Large intestine (tissue), 3 donors: ENCODE results near the gene FBXW5. TPM values are rescaled to one million over a fixed set of nuclear protein-coding genes. Genes with fewer than 3 reads are reported as not detected.
A peak's percentile ranks its signal among the peaks of the same experiment; 100 is the strongest.

Experiments
- DNase-seq, 2 donors: peaks; one replicate each; pipeline versions ENCODE4 v3.0.0 to v3.0.0-alpha.2; 2013
- H3K27ac ChIP-seq: one replicate; pipeline ENCODE4 v1.5.1; 2013; ENCODE audit warnings: low read length
- H3K27me3 ChIP-seq: 2 replicates; pipeline ENCODE4 v1.6.1; 2013; ENCODE audit warnings: low read length; ENCODE audit not compliant: control insufficient read depth, insufficient read depth
- H3K36me3 ChIP-seq: 2 replicates; pipeline ENCODE4 v1.6.1; 2013; ENCODE audit warnings: low read length; ENCODE audit not compliant: control insufficient read depth, insufficient read depth
- H3K4me1 ChIP-seq: one replicate; pipeline ENCODE4 v1.6.1; 2013; ENCODE audit warnings: low read length; ENCODE audit not compliant: control insufficient read depth, insufficient read depth
- H3K4me3 ChIP-seq: one replicate; pipeline ENCODE4 v1.5.1; 2013; ENCODE audit warnings: low read length
- H3K9me3 ChIP-seq: one replicate; pipeline ENCODE4 v1.6.1; 2013; ENCODE audit warnings: mild to moderate bottlenecking, low read depth, low read length, moderate library complexity; ENCODE audit not compliant: control insufficient read depth
- WGBS: methylation state at CpG from one replicate; pipeline ENCODE4 v1.1.5; 2013; ENCODE audit warnings: low lambda C conversion rate; ENCODE audit not compliant: insufficient coverage; 5-methylcytosine and 5-hydroxymethylcytosine counted together
- polyA plus RNA-seq: library from polyadenylated mRNA; unstranded; fragments of 120-200 nt; gene quantifications from one replicate; pipeline ENCODE4 v1.2.1, GENCODE V29; 2013

FBXW5 gene
- polyA plus RNA-seq, 1 donor = 86.8 TPM

DNA sequence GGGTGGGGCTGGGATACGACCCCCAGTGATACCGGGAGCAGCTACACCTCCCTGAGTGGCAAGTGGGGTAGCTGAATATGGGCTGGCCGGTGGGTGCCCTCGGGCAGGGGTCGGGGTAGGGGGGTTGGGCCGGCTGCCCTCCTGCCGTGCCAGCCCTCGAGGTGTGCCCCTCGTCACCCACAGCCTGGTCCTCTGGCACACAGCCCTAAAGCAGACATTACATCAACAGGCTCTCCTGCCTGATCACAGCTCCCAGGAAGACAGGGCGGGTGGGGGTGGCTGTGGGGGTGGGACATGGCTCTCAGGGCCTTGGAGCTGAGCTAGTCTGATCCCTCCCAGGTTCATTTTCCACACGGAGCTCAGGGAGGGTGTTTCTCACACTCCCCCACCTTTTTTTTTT, 23.2 kb downstream of the FBXW5 start:
- no CpG with 5 or more reads among the region's 11 CpGs for WGBS
- Histone ChIP-seq H3K27ac (no peak overlapping the region), H3K36me3 (peaks cover 73% of the 10 kb centered on the region), H3K4me3 (no peak overlapping the region), H3K27me3 (no peaks in the 10 kb centered on the region), H3K4me1 (no peaks in the 10 kb centered on the region), H3K9me3 (no peaks in the 10 kb centered on the region)
- DNase-seq = no peak

- no peak for DNase-seq
- no peaks in the 10 kb centered on the region for H3K4me1 ChIP-seq
- peaks cover 73% of the 10 kb centered on the region for H3K36me3 ChIP-seq
- no peaks in the 10 kb centered on the region for H3K27me3 ChIP-seq
- no peak overlapping the region for H3K4me3 ChIP-seq
- WGBS = no CpG with 5 or more reads among the region's 14 CpGs
- H3K9me3 ChIP-seq = no peaks in the 10 kb centered on the region
- H3K27ac ChIP-seq = no peak overlapping the region
These were observed 23.8 kb downstream of the FBXW5 start for GRCh38 chr9:136920734-136921231.

DNA sequence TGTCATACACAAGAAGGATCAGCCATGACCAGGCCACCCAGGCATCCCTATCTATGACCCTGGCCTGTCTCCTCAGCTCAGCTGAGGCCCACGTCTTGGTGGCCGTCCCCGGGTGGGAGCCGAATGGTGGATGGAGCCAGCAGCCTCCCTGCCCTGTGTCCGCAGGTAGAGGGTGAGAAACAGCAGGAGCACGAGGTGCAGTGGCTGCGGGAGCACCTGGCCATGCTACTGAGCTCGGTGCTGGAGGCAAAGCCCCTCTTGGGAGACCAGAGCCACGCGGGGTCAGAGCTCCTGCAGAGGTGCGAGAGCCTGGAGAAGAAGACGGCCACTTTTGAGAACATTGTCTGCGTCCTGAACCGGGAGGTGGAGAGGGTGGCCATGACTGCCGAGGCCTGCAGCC, 24.5 kb downstream of the FBXW5 start:
- 100% methylated on average over 3 of the region's 15 CpGs for WGBS
- no peak overlapping the region for H3K4me3 ChIP-seq
- no peaks in the 10 kb centered on the region for H3K27me3 ChIP-seq
- H3K4me1 ChIP-seq = no peaks in the 10 kb centered on the region
- H3K27ac ChIP-seq = no peak overlapping the region
- H3K36me3 ChIP-seq = peaks cover 73% of the 10 kb centered on the region
- H3K9me3 ChIP-seq = no peaks in the 10 kb centered on the region
- no peak for DNase-seq

GRCh38 chr9:136917902-136918301, 26.6 kb downstream of the FBXW5 start:
- peaks cover 69% of the 10 kb centered on the region for H3K36me3 ChIP-seq
- H3K27ac ChIP-seq = no peak overlapping the region
- WGBS = no CpG with 5 or more reads among the region's 11 CpGs
- no peaks in the 10 kb centered on the region for H3K4me1 ChIP-seq
- no peaks in the 10 kb centered on the region for H3K27me3 ChIP-seq
- DNase-seq = no peak
- H3K9me3 ChIP-seq = no peaks in the 10 kb centered on the region
- no peak overlapping the region for H3K4me3 ChIP-seq

DNA sequence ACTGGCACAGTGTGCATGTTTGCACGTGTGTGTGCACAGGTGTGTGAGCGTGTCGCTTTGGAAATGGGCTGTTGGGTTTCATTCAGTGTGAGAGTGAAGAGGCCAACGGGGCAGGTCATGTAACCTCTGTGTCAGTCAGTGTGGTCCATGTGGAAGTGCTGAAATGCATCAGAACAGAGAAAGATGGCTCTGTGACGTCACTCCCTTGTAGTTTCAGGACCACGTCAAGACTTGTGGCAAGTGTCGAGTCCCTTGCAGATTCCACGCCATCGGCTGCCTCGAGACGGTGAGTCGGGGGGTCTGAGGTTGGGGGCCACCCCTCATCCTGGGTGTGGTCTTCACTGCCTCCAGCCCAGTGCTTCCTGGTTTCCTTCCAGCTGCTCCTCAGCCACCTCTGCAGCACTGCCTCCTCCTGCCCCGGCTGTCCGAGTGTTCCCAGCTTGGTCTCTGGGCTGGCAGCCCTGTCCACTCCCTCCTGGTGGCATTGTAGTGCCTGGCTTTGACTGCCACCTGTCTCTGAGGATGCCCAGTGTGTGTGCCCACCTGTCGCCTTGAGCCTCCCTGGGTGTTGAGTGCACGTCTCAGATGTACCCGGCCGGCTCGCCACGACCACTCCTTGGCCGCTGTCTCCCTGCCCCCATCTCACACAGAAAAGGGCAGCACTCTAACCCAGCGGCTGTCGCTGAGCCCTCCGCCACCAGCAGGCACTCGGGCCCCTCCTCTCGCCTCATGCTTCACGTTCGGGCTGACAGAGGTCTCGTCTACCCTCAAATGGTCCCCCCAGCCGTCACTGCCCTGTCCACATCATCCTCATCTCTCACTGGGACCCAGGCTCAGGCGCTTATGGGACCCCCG, 28.0 kb downstream of the FBXW5 start:
- WGBS = no CpG with 5 or more reads among the region's 32 CpGs
- DNase-seq = peak in 1 of 2 donors; percentile 24
- Histone ChIP-seq H3K27ac (no peak overlapping the region), H3K36me3 (peaks cover 63% of the 10 kb centered on the region), H3K4me1 (no peaks in the 10 kb centered on the region), H3K9me3 (no peaks in the 10 kb centered on the region), H3K4me3 (no peak overlapping the region), H3K27me3 (no peaks in the 10 kb centered on the region)

GRCh38 chr9:136915632-136916329, 28.8 kb downstream of the FBXW5 start:
- H3K4me3 ChIP-seq = no peak overlapping the region
- no peaks in the 10 kb centered on the region for H3K27me3 ChIP-seq
- no peak overlapping the region for H3K27ac ChIP-seq
- peaks cover 57% of the 10 kb centered on the region for H3K36me3 ChIP-seq
- H3K9me3 ChIP-seq = no peaks in the 10 kb centered on the region
- no peaks in the 10 kb centered on the region for H3K4me1 ChIP-seq
- no CpG with 5 or more reads among the region's 21 CpGs for WGBS
- DNase-seq = no peak

DNA sequence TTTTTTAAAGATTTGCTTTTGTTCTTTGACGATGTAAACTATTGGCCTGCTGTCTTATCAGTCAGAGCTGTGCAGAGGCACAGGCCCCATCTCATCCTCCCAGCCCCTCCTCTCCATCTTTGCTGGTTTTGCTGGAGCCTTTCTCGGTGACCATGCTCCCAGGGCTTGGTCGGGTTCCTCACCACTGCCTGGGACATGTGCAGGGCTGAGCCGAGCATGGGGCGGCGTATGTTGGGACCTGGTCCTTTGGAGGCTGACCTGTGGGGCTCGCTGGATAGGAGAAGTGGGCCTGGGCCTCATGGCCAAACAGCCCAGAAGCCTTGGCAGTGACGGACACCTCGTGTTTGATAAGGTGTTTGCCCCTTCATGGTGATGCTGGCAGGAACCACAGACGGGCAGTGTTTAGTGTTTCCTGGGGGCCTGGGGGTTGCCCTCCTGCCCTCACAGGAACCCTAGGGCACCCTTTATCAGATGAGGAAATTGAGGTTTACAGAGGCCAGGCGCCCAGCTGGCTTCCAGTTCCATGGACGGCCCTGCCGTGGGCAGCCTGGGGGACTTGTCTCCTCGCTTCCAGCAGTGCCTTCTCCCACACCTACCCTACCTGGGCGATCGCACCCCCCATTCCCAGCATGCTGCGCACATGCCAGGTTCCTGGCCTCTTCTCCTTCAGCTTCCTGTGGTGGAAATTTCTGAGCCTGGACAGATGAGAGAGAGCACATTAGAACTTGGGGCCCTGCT, 30.7 kb downstream of the FBXW5 start:
- no peak overlapping the region for H3K4me3 ChIP-seq
- H3K27me3 ChIP-seq = no peaks in the 10 kb centered on the region
- no peak overlapping the region for H3K27ac ChIP-seq
- WGBS = no CpG with 5 or more reads among the region's 17 CpGs
- no peak for DNase-seq
- H3K36me3 ChIP-seq = peaks cover 65% of the 10 kb centered on the region
- no peaks in the 10 kb centered on the region for H3K9me3 ChIP-seq
- H3K4me1 ChIP-seq = no peaks in the 10 kb centered on the region

- Histone ChIP-seq H3K4me3 (no peak overlapping the region), H3K27me3 (no peaks in the 10 kb centered on the region), H3K9me3 (no peaks in the 10 kb centered on the region), H3K27ac (no peak overlapping the region), H3K36me3 (peaks cover 69% of the 10 kb centered on the region), H3K4me1 (no peaks in the 10 kb centered on the region)
- DNase-seq = no peak
- 95% methylated on average over 6 of the region's 12 CpGs for WGBS
These were observed 33.7 kb downstream of the FBXW5 start for GRCh38 chr9:136910901-136911245.

DNA sequence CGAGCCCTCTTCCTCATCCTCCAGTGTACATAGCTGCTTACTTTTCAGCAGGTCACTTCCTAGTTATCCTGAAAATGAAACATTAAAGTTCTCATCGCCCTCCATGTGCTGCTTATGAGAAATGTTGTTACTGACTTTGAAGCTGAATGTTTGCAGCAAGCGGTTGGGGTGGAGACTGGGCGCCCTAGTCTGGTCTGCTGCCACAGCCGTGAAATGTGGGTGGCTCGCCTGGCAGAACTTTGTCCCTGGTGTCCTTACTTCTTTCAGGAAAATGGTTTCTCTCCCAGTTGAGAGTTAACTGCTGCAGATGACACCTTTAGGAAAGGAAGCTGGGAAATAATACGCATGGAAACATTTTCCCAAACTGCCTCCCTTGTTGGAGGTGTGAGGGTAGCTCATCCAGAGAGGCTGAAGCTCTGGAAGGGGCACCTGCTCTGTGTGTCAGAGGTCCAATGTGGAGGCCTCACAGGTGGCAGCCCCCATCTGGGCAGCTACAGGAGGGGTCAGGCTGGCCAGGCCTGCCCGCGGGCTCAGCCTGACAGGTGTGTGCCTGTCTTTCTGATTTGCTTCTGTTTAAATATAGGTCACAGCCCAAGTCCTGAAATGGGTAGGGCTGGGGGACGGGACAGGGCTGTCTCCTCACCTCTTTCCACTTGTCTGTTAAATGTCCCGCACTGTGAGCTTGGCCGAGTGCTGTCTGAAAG, 34.2 kb downstream of the FBXW5 start:
- H3K27ac ChIP-seq = no peak overlapping the region
- H3K27me3 ChIP-seq = no peaks in the 10 kb centered on the region
- no peaks in the 10 kb centered on the region for H3K4me1 ChIP-seq
- no peak overlapping the region for H3K4me3 ChIP-seq
- peaks cover 64% of the 10 kb centered on the region for H3K36me3 ChIP-seq
- no peaks in the 10 kb centered on the region for H3K9me3 ChIP-seq
- no peak for DNase-seq
- WGBS = 100% methylated on average over 1 of the region's 12 CpGs
